D721Med (cell line): ENCODE results near the gene LRP1B.
A peak's percentile ranks its signal among the peaks of the same experiment; 100 is the strongest.

Experiments
- DNase-seq: peaks from one replicate; pipeline ENCODE4 v3.0.0; 2011; ENCODE audit warnings: low spot score; ENCODE audit not compliant: insufficient read length
- FAIRE-seq: peaks from 2 replicates; lab custom pipeline; 2011; peaks lifted over from hg19 to GRCh38; lab: Jason Lieb, UNC
- TF ChIP-seq, protein P1 (sequence below): IDR thresholded peaks from 2 replicates; pipeline ENCODE4 v1.5.1; 2012; ENCODE audit warnings: mild to moderate bottlenecking, control low read depth; ENCODE audit not compliant: insufficient read depth; ENCODE audit errors: missing control alignments

LRP1B gene

DNA sequence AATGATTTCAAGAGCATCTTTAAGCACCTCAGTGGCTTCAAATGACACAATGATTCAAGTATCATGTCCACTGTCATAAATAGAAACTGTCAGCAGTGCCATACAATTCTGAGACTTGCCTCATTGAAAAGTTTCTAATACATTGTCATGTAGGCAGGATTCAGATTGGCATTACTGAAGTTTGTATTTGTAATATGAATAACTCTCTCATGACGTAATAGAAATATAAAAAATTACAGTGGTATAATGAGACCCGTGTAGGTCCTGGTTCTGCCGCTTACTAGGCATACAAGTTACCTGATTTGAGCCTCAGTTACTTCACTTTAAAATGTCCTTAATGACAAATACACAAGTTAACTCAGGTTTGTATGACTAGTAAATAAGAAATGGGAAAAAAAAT, 1814.5 kb downstream of the LRP1B start:
- DNase-seq = no peak
- FAIRE-seq = no peak
- TF ChIP-seq, protein P1, sequence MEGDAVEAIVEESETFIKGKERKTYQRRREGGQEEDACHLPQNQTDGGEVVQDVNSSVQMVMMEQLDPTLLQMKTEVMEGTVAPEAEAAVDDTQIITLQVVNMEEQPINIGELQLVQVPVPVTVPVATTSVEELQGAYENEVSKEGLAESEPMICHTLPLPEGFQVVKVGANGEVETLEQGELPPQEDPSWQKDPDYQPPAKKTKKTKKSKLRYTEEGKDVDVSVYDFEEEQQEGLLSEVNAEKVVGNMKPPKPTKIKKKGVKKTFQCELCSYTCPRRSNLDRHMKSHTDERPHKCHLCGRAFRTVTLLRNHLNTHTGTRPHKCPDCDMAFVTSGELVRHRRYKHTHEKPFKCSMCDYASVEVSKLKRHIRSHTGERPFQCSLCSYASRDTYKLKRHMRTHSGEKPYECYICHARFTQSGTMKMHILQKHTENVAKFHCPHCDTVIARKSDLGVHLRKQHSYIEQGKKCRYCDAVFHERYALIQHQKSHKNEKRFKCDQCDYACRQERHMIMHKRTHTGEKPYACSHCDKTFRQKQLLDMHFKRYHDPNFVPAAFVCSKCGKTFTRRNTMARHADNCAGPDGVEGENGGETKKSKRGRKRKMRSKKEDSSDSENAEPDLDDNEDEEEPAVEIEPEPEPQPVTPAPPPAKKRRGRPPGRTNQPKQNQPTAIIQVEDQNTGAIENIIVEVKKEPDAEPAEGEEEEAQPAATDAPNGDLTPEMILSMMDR = no peak

DNA sequence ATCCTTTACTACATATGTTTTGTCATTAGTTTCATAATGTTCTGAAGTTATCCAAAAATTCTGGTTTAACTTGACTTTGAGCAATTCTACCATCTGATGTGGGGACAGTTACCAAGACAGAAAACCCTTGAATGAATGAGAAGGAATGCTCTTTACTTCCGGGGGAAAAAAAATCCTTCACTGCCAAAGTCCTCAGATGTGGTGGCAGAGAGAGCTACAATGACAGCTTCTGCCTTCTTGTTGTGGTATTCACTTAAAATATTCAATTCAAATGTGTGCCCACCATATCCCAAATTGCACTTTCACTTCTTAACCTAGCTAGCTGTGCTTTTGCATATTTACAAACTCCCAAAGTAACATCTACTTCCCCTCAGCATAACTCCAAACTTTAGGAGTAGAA, 1818.9 kb downstream of the LRP1B start:
- FAIRE-seq = peak; percentile 60
- TF ChIP-seq, protein P1 = no peak

DNA sequence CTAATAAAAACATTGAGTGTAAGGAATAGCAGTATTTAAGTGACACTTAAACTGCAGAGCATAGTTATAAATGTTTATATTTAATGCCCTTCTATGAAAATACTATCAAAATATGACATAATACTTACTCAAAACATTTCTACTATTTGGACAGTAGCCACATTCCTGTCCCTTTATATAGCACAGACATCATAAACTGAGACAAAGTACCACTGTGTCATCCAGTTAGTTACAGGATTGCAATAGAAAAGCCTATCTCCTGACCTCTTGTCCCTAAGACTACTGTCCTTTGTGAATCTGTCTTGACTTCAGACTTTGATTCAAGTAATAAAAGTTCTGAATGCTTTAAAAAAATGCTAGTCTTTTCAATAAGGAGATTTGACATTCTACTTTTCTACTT, 1822.1 kb downstream of the LRP1B start:
- FAIRE-seq = no peak
- DNase-seq = no peak
- TF ChIP-seq, protein P1 = no peak

More for the DNA sequence above, 1818.9 kb downstream of the LRP1B start:
- no peak for DNase-seq

DNA sequence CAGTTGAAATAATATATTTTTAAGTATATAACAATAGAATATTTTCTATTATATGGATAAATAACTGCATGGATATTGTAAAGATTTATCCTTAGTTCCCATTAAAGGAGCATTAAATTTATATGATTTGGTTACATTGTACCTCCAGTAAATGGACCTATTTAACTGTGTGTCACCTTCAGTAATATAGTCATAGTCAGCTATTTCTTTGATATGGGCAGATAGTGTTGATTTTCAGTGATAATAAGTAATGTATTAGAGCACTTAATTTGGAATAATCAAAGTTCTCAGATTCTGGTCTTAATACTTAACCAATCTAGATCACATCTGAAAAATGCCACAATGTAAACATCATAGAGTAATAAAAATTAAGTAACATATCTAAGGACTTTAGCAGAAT, 1823.3 kb downstream of the LRP1B start:
- DNase-seq (no peak), FAIRE-seq (no peak)
- TF ChIP-seq, protein P1 = no peak

DNA sequence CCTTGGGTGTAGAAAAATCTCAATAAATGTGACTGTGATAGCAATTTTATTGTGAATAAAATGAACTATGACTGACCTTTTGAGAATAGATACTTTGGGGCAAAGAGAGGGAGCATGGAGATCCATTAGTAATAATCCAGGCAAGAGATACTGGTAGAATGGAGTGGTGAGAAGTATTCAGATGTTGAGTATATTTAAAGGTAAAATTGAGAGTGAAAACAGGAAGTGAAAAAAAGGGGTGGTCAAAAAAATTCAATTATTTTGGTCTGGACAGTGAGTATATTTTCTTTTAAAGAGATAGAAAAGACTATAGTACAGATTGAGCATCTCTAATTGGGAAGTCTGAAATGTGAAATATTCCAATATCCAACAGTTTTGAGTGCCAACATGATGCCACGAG, 1835.0 kb downstream of the LRP1B start:
- FAIRE-seq = no peak
- TF ChIP-seq, protein P1 = no peak
- DNase-seq = no peak

DNA sequence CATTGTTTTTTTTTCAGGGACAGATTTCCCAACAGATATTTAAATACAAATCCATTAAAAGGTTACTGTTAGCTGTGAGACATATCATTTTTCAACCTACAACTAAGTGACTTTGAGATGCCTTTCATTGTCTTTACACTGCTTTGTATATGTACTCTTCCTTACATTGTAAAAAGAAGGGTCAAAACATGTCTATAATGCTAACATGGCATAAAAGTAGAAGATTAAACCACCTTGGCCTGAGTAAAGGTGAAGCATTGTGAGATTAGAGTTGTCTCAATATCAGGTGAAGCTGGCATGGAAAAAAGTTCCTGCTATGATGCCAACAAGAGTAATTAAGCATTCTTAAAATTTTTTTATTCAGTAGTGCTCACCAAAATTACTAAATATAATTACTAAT, 1842.1 kb downstream of the LRP1B start:
- TF ChIP-seq, protein P1 = no peak
- FAIRE-seq = no peak
- no peak for DNase-seq

DNA sequence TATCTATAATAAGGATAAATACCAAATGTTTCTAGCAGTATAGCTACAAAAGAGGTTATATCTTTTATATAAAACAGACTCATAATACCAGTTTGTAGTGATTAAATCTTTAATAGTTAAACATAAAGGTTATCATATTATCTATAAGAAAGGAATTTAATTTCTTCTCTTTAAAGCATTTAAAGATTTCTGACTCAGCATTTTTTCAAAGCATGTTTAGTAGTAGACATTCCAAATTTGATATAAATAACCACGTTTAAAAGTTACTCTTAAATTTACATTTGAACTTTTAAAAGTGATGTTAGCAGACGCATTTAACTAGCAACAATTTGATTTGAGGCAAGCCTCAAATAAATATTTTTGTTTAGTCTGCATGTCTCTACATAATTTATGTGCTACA, 1842.6 kb downstream of the LRP1B start:
- DNase-seq (no peak), FAIRE-seq (no peak)
- TF ChIP-seq, protein P1 = no peak
